ENCODE data around the gene PSD4.

The PSD4 gene

GRCh38 chr2:113175736-113176695, 2.2 kb downstream of the PSD4 start:
- TF ChIP-seq CTCF (IDR thresholded peaks at IDR 0.05), result no peak
- Mint-ChIP-seq H3K9me3 (no peaks in the 10 kb centered on the region), H3K36me3 (ENCODE audit: low read depth) (no peaks in the 10 kb centered on the region), H3K4me3 (no peak overlapping the region), H3K27ac (no peak overlapping the region), H3K27me3 (ENCODE audit: low read depth, poor library complexity) (peaks cover 4% of the 10 kb centered on the region), H3K4me1 (peaks cover 35% of the 10 kb centered on the region)
- no peak for DNase-seq

GRCh38 chr2:113176696-113177355, 3.1 kb downstream of the PSD4 start:
- Mint-ChIP-seq H3K27me3 (ENCODE audit: low read depth, poor library complexity) (peaks cover 6% of the 10 kb centered on the region), H3K4me3 (no peak overlapping the region), H3K4me1 (peaks cover 39% of the 10 kb centered on the region), H3K9me3 (no peaks in the 10 kb centered on the region), H3K27ac (no peak overlapping the region), H3K36me3 (ENCODE audit: low read depth) (no peaks in the 10 kb centered on the region)
- TF ChIP-seq CTCF (IDR thresholded peaks at IDR 0.05), result no peak
- no peak for DNase-seq

GRCh38 chr2:113178069-113178746, 4.4 kb downstream of the PSD4 start:
- Mint-ChIP-seq H3K27me3 (ENCODE audit: low read depth, poor library complexity) (peaks cover 11% of the 10 kb centered on the region), H3K36me3 (ENCODE audit: low read depth) (no peaks in the 10 kb centered on the region), H3K4me3 (no peak overlapping the region), H3K4me1 (peaks cover 39% of the 10 kb centered on the region), H3K9me3 (no peaks in the 10 kb centered on the region), H3K27ac (no peak overlapping the region)
- no peak for DNase-seq
- no peak for TF ChIP-seq CTCF (IDR thresholded peaks at IDR 0.05)

- Mint-ChIP-seq H3K36me3 (ENCODE audit: low read depth) (no peaks in the 10 kb centered on the region), H3K27me3 (ENCODE audit: low read depth, poor library complexity) (peaks cover 18% of the 10 kb centered on the region), H3K27ac (peak overlapping the region; percentile 14), H3K4me1 (peaks cover 43% of the 10 kb centered on the region), H3K4me3 (no peak overlapping the region), H3K9me3 (no peaks in the 10 kb centered on the region)
- DNase-seq, result no peak
- TF ChIP-seq CTCF (IDR thresholded peaks at IDR 0.05), result no peak
Measured at GRCh38 chr2:113178891-113179290, 5.1 kb downstream of the PSD4 start.

- Mint-ChIP-seq H3K9me3 (no peaks in the 10 kb centered on the region), H3K27ac (no peak overlapping the region), H3K36me3 (ENCODE audit: low read depth) (no peaks in the 10 kb centered on the region), H3K4me3 (no peak overlapping the region), H3K4me1 (peaks cover 40% of the 10 kb centered on the region), H3K27me3 (ENCODE audit: low read depth, poor library complexity) (peaks cover 19% of the 10 kb centered on the region)
- DNase-seq, result no peak
- TF ChIP-seq CTCF (IDR thresholded peaks at IDR 0.05), result no peak
Measured at GRCh38 chr2:113179446-113180045, 5.8 kb downstream of the PSD4 start.
